H1 (cell line): Measurements from ENCODE around the gene DIPK1C. TPM values are rescaled to one million over a fixed set of nuclear protein-coding genes. Genes with fewer than 3 reads are reported as not detected.

Experiments
- CHD7 ChIP-seq: fragments of 300-600 bp; sonication (generic); IDR thresholded peaks from 2 replicates; pipeline ENCODE4 v1.7.1; 2012; ENCODE audit warnings: low read length, moderate library complexity, mild to moderate bottlenecking, inconsistent platforms; ENCODE audit not compliant: insufficient replicate concordance
- KDM4A ChIP-seq: IDR thresholded peaks from one replicate; pipeline ENCODE4 v1.7.1; 2012; ENCODE audit warnings: low read depth, mild to moderate bottlenecking, moderate library complexity, low read length, inconsistent platforms; ENCODE audit not compliant: severe bottlenecking
- MAX ChIP-seq: IDR thresholded peaks from 2 replicates; pipeline ENCODE4 v1.6.1; 2012; ENCODE audit warnings: inconsistent platforms
- SIN3A ChIP-seq, 2 experiments: IDR thresholded peaks in 1 of 2; conservative IDR thresholded peaks in 1 of 2; 2 replicates each; pipeline ENCODE4 v1.6.1; 2011 to 2012; ENCODE audit warnings: low read length in 2 of 2, improper control_type of control experiment in 1 of 2, low read depth in 1 of 2, mild to moderate bottlenecking in 1 of 2
- SIX5 ChIP-seq: IDR thresholded peaks from 2 replicates; pipeline ENCODE4 v1.6.1; 2011; ENCODE audit warnings: mild to moderate bottlenecking, low read depth, low read length
- SP4 ChIP-seq: IDR thresholded peaks from 2 replicates; pipeline ENCODE4 v1.6.1; 2012; ENCODE audit warnings: low read length, inconsistent platforms
- USF2 ChIP-seq: IDR thresholded peaks from 2 replicates; pipeline ENCODE4 v1.6.1; 2011; ENCODE audit warnings: low read length, improper control_type of control experiment
- polyA plus RNA-seq, 7 experiments: library from polyadenylated mRNA; depleted of rRNA in 3 of 7; stranded (reverse) in 5 of 7; unstranded in 2 of 7; fragments of >200 nt in 5 of 7; fragments of 200-250 nt in 2 of 7; gene quantifications; 1 replicate in 5 of 7; 2 replicates in 1 of 7; 4 replicates in 1 of 7; pipeline versions ENCODE4 v1.2.1 to v1.2.3, GENCODE V29; 2011 to 2013; ENCODE audit warnings: missing spikeins in 2 of 7, mixed read lengths in 2 of 7
- total RNA-seq: library from RNA; stranded (reverse); fragmentation: NEBNext Ultra II Directional; extraction: Animal tissue kit (Norgen Biotek cat#: 25700); gene quantifications from 2 replicates; pipeline ENCODE4 v1.2.1, GENCODE V29; 2021

The DIPK1C gene
- total and polyA plus RNA-seq, 2 of the 8 experiments (the other 6 are each of a cell fraction or from before 2014, with no cell fraction given) = 0.08 TPM; not detected in 1

- TF ChIP-seq CHD7 (no peak), MAX (no peak), SIX5 (no peak), USF2 (no peak), KDM4A (no peak), SP4 (no peak), SIN3A (conservative IDR thresholded peaks at IDR 0.05 in 1 of 2, IDR thresholded peaks at IDR 0.05 in 1 of 2; ENCODE audit: low read depth in 1 of 2, low read length in 2 of 2) (no peak)
These were observed 46.6 kb downstream of the DIPK1C start (continued) for GRCh38 chr18:74410441-74410992.
